HG03064 (cell line): ENCODE results near the gene CNTNAP5.

Experiments used
- ATAC-seq: cut with Tn5 transposase; IDR thresholded peaks from one replicate; pipeline ENCODE4 v1.9.1; 2021; ENCODE audit warnings: low read depth; ENCODE audit not compliant: unreplicated experiment

Gene CNTNAP5

DNA sequence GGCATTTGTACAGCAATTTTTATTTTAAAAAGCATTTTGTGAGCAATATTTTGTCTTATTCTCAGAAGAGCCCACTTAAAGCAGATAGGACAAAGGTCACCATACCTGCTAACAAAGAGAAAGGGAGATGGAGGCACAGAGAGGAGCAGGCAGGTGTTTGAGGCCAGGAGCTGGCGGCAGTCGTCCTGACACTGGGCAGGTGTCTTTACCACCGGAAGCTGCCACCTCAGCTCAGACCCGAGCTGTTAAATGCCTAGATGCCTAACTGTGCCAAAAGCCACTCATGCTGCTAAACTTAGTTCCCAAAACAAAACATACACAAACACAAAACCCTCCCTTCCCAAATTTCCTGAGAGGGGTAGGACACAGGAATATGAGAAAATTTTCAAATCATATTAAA, 120.9 kb downstream of the CNTNAP5 start:
- ATAC-seq, result no peak

DNA sequence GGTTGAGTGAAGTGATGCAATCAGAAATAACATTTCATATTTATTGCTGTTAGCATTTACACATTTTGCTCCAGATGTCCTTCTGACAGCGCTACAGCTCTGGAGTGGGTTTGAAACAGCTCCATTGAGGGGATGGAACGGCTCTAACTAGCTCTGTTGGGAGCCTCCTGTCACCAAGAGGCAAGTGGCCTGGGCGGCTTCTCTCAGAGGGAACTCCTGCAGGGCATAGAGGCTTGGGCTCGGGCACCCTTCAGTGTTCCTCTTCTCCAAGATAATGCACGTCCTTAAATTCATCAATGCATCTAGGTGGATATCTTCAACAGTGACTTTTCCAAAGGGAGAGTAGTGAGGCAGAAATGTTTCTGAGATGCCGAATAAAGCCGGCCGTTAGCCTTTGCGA, 122.5 kb downstream of the CNTNAP5 start:
- ATAC-seq, result no peak

DNA sequence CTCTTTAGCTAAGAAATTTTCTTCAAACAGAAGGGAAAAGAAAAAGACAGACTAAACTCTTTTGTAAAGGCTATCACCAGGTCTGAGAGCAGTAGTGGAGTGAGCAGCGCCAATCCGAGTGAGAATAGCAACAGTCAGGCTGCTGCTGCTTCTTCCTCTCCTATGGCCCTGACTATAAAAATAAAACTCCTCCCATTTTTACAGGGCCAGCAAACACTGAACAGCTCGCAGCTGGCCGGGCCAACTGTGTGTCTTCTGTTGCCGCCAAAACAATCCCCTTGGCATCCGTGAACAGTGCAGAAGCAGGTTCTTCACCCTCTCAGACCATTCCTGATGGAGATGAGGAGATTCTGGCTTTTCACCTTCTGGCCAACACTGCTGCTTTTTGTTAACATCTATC, 124.5 kb downstream of the CNTNAP5 start:
- no peak for ATAC-seq

DNA sequence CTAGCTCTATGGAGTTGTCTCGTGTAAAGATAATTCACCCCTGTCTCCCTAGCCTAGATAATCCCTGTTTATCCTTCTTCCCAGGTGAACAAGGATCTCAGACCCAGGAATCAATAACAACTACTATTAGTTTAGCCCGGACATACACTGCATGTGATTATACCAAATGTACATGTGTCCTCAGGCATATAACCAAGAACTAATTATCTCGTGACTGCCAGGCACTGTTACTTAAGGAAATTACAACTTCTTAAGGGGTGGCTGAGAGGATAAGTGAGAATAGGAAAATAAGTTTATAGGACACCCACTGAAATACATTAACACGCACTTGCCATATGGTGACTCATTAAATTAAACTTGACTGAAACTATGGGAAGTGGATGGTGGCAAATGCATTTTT, 126.6 kb downstream of the CNTNAP5 start:
- ATAC-seq, result no peak

DNA sequence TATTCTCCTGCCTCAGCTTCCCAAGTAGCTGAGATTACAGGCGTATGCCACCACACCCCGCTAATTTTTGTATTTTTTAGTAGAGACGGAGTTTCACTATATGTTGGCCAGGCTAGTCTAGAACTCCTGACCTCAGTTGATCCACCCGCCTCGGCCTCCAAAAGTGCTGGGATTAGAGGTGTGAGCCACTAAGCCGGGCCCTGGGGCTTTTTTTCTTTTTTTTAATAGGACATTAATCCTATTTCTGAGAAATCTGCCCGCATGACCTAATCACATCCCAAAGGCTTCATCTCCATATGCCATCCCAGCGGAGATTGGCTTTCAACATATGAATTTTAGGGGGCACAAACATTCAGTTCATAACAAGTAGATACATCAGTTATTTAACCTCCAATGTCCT, 128.6 kb downstream of the CNTNAP5 start:
- no peak for ATAC-seq

DNA sequence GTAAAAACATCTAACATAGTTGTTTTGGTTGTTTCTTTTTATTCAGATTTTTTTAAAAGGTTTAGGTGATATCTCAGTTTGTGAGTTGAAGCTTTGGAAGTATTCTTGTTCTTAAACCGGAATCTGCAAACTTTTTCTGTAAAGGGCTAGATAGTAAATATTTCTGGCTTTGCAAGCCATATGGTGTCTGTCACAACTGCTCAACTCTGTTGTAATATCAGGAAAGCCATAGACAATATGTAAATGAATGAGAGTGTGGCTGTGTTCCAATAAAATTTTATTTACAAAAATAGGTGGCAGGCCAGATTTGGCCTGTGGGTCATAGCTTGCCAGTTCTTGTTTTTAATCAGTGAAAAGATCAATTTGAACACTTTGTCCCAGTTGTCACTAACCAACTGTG, 134.1 kb downstream of the CNTNAP5 start:
- no peak for ATAC-seq

DNA sequence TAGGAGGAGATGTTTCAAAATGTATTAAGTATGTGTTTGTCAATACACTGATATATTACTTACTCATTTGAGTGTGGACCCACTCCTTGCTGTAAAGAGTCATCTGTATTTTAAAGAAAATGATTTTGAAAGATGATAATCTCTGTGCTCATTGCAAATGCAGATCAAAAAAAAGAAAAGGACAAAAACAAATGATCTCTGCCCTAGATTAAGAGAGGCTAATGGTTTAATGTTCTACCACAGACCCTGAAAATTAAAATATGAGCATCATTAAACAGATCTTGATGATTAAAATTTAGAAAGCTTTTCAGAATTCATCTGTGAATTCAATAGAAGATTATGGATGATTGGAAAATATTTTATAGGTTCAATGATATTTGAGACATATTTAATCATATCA, 136.5 kb downstream of the CNTNAP5 start:
- ATAC-seq, result no peak

DNA sequence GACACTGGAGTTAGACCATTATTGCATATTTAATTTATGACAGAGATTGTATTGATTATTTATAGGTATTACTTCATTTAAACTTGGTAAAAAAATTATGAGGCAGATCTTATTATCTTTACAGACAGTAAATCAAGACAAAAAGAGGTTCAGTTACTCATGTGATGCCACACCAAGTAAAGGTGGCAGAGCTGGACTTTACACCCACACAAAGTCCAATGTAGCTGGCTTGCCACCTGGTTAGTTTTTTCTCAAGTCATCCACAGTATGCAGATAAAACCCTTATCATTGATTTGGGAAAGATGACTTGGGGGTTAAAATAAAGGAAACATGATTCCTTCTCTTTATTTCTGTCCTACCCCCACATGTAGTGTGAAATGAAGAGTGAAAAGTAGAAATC, 137.2 kb downstream of the CNTNAP5 start:
- ATAC-seq, result no peak

DNA sequence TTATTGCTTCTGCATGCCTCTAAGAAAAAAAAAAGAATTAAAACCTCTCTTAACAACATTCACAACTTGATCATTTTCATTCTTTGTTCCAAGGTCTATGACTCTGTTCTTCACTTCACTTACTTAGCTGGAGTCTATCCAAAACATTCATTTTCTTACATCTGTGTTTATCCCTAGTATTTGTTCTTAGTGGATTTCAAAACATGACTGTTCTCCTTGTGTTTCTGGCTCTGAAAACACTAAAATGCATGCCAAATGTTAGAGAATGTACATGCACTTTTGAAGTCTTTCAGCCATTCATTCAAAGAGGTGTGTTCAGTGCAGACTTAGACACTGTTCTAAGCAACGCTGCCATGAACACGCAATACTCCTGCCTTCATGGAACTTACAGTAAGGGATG, 138.8 kb downstream of the CNTNAP5 start:
- ATAC-seq, result no peak

DNA sequence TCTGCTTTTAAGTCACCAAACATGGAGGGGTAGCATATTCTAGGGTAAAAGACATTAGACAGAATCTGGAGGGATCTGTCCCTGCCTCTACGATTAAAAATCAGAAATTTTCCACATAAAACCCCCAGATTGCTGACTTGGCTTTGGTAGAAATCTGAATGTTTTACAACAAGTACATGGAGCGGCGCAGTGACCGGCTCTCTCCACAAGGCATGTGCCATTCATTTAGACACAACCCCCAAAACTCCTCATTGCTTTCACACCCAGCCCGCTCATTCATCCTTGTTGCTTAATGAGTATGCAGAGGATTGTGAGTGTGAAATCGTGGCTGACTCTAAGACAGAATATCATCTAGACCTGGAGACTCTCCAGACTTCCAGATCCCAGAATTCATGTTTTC, 140.6 kb downstream of the CNTNAP5 start:
- no peak for ATAC-seq

DNA sequence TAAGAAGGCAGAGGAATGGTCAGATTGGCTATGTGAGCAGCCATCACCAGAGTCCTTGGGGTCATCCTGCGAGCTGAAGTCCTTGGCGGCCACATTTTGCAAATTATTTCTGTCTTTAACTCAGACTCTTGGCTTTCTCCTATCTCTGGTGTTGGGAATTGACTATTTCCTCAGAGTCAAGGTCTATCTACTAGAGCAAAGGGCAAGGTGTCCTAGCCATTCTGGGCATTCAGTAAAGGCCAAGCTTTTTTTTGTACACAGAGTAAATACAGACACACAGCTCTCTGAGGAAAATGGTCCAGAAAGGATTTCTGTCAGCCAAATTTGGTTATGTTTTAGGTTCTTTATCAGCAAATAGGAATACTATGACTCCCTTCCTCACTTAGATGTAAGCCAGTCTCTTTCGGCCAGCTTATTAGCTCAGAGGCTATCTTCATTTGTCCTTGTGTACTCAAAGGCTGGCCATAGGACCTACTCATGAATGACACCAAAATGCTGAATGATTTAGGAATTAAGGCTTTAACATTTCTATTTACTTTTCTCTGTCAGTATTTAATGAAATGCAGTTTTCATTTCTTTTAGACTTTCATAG, 146.5 kb downstream of the CNTNAP5 start:
- no peak for ATAC-seq

DNA sequence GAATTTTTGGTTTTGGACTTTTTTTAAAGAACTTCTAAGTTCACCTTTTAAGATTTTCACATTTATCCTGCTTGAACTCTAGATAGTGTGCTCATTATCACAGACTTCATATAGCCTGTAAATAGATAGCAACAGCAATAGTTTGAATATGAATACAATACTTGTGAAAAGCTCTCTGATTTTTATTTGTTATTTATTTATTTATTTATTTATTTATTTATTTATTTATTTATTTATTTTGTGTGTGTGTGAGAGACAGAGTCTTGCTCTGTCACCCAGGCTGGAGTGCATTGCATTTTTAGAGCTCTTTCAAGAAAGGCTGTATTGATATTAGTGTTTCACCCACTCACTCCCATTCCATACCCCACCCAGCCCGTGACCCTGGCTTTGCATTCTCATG, 153.6 kb downstream of the CNTNAP5 start:
- ATAC-seq, result no peak

DNA sequence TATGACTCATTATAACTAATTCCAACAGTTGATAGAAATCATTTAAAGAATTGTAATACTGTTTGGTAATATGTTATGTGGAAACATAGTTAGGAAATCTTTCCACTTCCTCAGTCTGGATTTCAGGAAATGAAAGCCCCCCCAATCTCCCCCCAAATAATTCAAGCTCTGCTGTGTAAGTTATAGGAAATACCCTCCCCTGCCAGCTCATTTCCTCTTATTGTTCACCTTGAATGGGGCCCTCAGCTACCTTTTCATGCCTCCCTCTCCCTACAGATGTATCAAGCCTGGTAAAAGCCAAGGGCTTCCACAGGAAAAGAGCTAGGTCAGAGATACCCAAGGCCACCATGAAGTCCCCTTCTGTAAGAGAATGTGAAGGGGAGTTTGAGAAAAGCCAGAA, 155.5 kb downstream of the CNTNAP5 start:
- no peak for ATAC-seq

DNA sequence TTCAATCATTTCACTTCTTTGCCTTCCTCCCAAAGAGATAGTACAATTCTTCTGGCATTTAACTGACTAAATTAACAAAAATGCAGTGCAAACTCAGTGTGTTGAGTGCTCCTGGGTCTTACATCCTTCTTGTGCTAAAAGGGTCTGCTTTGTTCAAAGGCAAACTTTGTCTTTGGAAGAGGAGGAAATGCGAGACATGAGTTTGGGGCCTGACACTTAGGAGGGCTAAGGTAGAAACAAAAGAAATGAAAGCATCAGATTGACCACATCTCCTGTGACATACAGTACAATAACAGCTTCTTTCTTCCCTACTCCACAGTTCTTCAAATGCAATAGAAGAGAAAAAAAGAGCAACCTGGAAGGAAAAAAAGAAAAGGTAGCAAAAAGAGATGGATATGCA, 161.7 kb downstream of the CNTNAP5 start:
- no peak for ATAC-seq

DNA sequence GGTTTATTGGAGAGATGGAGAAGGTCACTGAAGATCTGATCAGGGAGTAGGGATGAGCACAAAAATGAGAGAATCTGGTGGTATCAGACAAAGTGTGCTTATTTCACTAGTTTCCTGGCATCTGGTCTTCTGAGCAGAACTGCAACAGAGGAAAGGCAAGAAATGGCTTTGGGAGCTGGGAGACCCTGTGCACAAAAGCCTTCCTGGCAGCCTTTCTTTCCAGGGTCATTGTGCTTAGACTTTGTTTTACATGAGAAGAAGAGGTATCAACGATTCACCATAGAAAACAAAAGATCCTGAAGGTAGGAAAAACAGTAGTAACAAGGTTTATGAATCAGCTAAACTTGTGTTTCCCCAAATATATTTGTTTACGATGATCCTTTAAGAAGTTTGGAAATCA, 162.9 kb downstream of the CNTNAP5 start:
- no peak for ATAC-seq

DNA sequence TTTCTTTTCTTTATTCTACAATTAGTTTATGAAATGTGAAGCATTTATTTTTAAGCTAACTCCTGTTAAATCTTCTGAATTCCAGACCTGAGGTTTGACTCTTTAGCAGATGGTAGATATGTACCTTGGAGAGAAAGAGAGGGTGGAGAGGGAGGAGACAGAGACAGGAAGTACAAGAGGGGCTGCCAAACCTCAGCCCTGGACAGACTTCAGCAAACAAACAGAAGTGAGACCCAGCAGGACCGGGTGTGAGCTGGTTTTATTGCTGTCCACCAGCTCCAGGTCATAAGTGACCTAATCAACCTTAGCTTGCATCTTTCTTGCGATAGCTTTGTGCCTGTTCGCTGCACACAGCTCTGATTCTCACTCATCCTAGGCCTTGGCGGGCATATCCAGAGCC, 168.6 kb downstream of the CNTNAP5 start:
- ATAC-seq, result no peak

DNA sequence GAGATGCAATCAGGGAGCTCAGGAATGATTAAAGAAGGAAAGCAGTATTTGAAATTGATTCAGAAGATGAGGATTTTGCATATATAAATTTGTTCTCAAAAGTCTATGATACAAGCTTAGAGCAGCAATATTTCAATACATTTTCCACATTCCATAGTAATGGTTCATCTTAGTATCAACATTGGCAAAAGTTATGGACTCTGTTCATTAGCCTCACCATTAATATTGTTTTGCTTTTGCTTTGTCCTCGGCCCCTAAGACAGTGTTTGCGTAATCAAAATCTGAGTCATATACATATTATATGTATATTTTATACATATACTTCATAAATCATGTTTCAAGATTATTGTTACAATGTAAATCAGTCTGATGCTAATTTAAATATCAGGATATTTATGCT, 176.6 kb downstream of the CNTNAP5 start:
- no peak for ATAC-seq

DNA sequence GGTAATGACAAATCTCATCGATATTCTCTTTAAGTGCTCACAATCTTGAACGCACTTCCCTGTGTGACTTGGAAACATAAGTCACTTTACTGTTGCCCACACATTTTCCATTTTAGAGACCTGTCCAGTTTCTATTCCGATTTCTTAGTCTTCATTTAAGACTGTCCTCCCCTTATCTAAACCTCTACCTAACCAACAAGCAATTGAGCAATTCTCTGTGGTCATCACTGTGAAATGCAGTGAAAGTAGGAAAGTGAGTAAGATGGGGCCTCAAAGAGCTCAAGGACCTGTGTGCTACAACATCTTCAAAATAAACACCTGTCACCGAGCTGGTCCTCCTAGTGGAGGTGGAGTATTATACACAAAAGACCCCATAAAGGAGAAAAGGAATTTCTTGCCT, 184.4 kb downstream of the CNTNAP5 start:
- no peak for ATAC-seq

DNA sequence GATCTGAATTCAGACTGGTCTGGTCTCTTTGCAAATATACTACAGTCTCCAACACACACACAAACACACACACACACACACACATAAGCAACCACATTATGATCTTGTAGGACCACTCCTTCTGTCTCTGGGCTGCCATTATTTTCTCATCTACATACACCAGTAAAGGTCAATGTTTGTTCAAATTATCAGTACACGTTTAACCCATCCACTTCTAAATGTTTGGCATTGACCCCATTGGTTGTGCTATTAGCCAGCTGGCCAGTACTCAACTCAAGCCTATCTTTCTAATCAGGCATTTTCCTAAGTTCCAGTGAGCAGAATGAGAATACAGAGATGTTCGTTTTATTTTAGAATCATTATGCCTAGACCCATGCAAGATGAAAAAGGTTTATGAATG, 186.4 kb downstream of the CNTNAP5 start:
- ATAC-seq, result no peak

DNA sequence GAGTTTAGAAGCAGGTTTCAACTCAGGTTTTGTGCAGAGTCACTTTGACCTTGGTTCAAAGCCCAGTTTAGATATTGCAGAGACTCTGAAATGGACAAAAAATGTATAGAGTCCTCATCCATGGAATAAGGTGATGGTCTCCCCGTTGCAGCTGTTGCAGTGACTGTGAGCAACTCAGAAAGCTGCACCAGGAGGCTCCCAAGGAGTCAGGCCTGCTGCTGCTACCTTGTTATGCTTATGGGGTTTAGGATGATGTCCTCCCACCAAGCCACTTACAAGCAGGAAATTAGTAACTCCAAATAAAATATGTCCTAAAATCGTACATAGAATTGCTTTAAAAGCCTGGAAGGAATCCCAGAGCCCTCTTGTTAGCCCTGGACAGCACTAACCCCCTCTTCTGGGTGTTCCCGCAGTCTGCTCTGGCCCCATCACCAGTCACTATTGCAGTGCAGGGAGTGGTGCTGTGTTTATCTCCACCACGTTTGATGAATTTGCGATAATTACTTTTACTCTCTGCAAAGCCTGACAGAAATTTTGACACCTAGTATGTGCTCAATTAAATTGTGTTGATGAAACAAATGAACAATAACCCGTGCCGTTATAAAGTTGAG, 189.0 kb downstream of the CNTNAP5 start:
- no peak for ATAC-seq

DNA sequence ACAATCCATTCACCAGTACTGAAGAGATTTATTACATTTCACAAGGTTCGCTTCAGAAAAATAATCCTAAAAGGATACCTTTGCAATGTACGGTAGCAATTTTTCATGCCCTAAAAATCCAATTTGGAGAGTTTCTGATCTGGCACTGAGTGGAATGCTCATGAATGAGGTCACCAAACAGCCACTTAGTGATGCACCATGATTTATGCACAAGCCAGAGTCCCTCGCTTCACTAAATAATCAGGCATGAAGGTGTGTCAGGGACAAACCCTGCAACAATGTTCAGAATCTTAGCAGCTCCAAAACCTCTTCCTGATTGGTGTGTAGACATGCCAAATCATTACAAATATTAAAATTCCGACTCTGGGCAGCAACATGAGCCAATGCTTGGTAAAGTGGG, 221.1 kb downstream of the CNTNAP5 start:
- ATAC-seq, result no peak

DNA sequence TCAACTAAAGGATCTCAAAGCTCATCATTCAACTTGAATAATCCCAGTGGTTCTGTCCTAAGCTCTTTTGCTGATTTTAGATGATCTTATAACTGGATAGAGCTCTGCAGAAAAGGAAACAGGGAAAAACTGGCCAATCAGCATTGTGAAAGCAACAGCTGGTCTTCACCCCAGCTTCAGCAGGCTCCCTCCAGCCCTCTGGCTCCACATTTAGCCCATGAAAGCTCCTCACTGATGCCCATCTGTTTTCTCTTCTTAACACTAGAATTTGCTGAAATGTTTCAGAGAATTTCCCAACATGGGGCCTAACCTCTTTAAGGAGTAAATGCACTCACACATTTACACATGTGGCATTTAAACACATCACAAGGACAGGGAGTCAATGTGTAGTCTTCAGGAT, 223.3 kb downstream of the CNTNAP5 start:
- ATAC-seq, result no peak

DNA sequence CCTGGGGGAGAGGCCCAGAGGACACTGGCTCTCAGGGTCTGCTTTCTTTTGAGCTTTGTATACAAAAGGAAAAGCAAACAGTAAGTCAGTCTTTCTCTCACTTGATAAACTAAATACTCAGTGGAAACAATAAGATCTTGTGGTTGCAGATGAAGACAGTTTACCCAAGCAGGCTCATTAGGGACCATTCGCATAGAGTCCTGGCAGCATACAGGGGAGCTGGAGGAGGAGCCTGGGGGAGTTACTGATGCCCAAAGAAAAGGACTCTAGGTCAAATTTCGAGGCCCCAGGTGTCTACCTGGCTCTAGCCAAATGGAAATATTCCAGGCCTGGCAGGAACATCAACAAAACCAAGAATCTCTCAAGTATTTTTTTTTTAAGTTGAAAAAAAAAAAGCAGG, 225.3 kb downstream of the CNTNAP5 start:
- ATAC-seq, result no peak
